Measurements from ENCODE around the gene GIGYF2. TPM values are rescaled to one million over a fixed set of nuclear protein-coding genes. Genes with fewer than 3 reads are reported as not detected.

Gene GIGYF2
- total and polyA plus RNA-seq, 8 donors, result 17.4 to 50.9 (median 41.0) TPM

- Histone ChIP-seq H3K4me1 (no peaks in the 10 kb centered on the region), H3K36me3 (peaks cover 0 to 4% (median 0%) of the 10 kb centered on the region in 3 donors), H3K4me3 (no peak overlapping the region), H3K27me3 (no peaks in the 10 kb centered on the region), H3K27ac (no peak overlapping the region), H3K9me3 (no peaks in the 10 kb centered on the region)
- ATAC-seq (no peak), FAIRE-seq (no peak), DNase-seq (no peak)
- intact Hi-C loops (cut with DNase I), result no loop called here
- TF ChIP-seq, protein P1, sequence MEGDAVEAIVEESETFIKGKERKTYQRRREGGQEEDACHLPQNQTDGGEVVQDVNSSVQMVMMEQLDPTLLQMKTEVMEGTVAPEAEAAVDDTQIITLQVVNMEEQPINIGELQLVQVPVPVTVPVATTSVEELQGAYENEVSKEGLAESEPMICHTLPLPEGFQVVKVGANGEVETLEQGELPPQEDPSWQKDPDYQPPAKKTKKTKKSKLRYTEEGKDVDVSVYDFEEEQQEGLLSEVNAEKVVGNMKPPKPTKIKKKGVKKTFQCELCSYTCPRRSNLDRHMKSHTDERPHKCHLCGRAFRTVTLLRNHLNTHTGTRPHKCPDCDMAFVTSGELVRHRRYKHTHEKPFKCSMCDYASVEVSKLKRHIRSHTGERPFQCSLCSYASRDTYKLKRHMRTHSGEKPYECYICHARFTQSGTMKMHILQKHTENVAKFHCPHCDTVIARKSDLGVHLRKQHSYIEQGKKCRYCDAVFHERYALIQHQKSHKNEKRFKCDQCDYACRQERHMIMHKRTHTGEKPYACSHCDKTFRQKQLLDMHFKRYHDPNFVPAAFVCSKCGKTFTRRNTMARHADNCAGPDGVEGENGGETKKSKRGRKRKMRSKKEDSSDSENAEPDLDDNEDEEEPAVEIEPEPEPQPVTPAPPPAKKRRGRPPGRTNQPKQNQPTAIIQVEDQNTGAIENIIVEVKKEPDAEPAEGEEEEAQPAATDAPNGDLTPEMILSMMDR (IDR thresholded peaks at IDR 0.05), result no peak
- WGBS, 2 donors, result 92 to 98% methylated on average over 2 of the region's 2 CpGs
Measured at GRCh38 chr2:232863996-232864395, 166.9 kb downstream of the GIGYF2 start.

DNA sequence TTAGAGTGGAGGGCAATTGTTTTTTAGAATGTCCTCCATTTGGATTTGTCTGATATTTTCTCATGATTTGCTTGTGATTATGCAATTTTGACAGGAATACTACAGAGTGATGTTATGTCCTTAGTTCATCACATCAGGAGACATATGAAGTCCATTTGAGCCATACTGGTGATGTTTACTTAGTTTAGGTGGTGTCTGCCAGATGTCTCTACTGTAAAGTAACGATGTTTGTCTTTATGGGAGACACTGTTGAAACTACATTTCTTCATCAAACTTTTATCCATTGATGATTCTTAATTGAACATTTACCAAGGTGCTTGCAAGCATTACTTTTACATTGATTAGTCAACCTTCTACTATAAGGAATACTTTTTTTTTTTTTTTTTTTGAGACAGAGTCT, 168.0 kb downstream of the GIGYF2 start:
- Histone ChIP-seq H3K4me1 (no peaks in the 10 kb centered on the region), H3K27ac (no peak overlapping the region), H3K9me3 (no peaks in the 10 kb centered on the region), H3K27me3 (no peaks in the 10 kb centered on the region), H3K36me3 (no peaks in the 10 kb centered on the region), H3K4me3 (no peak overlapping the region)
- ATAC-seq, result no peak
- no peak for FAIRE-seq
- 94 to 100% methylated on average over 1 of the region's 1 CpG for WGBS, 2 donors
- no peak for DNase-seq
- TF ChIP-seq, protein P1 (IDR thresholded peaks at IDR 0.05), result no peak
- intact Hi-C loops (cut with DNase I), result no loop called here

DNA sequence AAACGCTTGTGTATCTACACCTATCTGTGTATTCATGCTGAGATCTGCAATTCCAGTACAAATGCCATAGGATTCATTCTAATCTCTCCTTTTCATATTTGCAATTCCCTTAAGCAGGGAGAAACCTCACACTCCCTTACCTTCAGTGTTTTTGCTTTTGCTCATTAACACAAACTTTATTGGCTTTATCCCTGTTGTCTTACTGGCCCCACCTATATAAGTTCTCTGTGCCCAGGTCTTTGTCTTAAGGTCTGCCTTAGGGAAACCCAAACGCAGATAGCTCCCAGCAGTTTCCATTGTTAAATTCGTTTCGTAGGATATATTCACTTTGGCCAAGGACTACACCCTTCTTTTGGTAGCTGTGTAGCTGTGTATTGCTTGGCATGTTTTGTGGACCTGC, 169.0 kb downstream of the GIGYF2 start:
- no peaks in the 10 kb centered on the region for H3K4me1 ChIP-seq
- H3K27me3 ChIP-seq, result no peaks in the 10 kb centered on the region
- H3K9me3 ChIP-seq, result no peaks in the 10 kb centered on the region
- no peak for ATAC-seq
- intact Hi-C loops (cut with DNase I), result no loop called here
- WGBS, 2 donors, result 88 to 92% methylated on average over 4 of the region's 4 CpGs
- H3K27ac ChIP-seq, result no peak overlapping the region
- no peaks in the 10 kb centered on the region for H3K36me3 ChIP-seq
- TF ChIP-seq, protein P1 (IDR thresholded peaks at IDR 0.05), result no peak
- no peak for DNase-seq
- no peak for FAIRE-seq
- H3K4me3 ChIP-seq, result no peak overlapping the region

DNA sequence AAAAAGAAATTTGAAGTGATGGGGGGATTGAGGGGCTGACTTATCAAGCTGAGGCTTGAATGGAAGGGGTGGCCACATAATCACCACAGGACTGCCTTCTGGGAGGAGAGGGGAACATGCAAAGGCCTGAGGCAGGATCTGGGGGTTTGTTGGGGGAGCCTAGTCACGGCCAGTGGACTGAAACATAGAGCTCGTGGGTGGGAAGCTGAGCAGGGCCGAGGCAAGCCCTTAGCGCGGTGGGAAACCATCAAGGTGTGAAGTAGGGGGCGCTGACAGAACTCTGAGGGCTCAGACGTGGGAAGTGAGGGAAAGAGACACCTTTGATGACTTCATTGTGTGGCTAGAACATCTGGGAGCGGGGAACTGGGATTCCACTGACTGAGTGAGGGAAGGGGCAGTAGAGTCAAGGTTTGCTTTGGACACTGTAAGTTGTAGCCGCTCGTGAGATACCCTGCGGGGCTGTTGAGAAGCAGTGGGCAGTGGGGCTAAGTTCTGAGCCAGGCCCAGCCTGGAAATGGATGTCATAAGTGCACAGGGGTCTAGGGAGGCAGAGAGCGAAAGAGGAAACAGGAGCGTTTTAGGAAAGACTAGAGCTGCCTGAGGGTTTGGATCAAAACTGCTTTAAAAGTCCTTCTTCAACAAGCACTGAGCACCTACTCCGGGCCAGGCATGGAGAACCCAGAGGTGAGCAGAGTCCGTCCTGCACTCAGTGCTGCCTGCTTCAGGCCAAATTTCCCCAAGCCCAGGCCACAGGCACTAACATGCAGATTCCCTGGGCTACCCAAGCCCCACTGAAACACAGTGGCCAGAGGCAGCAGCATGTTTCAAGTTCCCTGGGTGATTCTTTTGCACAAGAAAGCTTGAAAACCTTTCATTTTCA, 172.2 kb downstream of the GIGYF2 start:
- ATAC-seq, result no peak
- no peaks in the 10 kb centered on the region for H3K36me3 ChIP-seq
- TF ChIP-seq, protein P1 (IDR thresholded peaks at IDR 0.05), result no peak
- H3K9me3 ChIP-seq, result no peaks in the 10 kb centered on the region
- H3K27me3 ChIP-seq, result no peaks in the 10 kb centered on the region
- intact Hi-C loops (cut with DNase I), result loop anchor here in 1 of 3 donors (10.0 kb wide), 1 partner anchor 175 kb away; no protein-coding TSS in a partner anchor
- 74 to 79% methylated on average over 15 of the region's 15 CpGs for WGBS, 2 donors
- H3K4me1 ChIP-seq, result no peaks in the 10 kb centered on the region
- FAIRE-seq, result no peak
- no peak overlapping the region for H3K27ac ChIP-seq
- H3K4me3 ChIP-seq, result no peak overlapping the region
- no peak for DNase-seq

Data from pancreas (tissue), 10 donors.